Measurements from ENCODE around the gene DNAH17.

- no peak for TF ChIP-seq POLR2A (IDR thresholded peaks at IDR 0.05; ENCODE audit: low read depth, low read length)
- no peak for TF ChIP-seq POLR2AphosphoS5 (IDR thresholded peaks at IDR 0.05; ENCODE audit: low read depth, low read length)
Measured at GRCh38 chr17:78426293-78426879, 150.8 kb downstream of the DNAH17 start.

Data from GM12892 (cell line).